GM21390 (cell line): Measurements from ENCODE around the gene SYT1.
"Not testable (repeated sequence)": the region's sequence is repeated elsewhere in the genome, so short reads cannot be mapped to it uniquely, and the experiment has no call there.

Experiments used
- ATAC-seq: cut with Tn5 transposase; IDR thresholded peaks from one replicate; pipeline ENCODE4 v1.9.1; 2021; ENCODE audit not compliant: unreplicated experiment

The SYT1 gene

GRCh38 chr12:78864403-78864869, at the start of gene SYT1:
Gene SYT1 (plus strand): TSS chr12:78864774.
- peak; percentile 27 for ATAC-seq

- ATAC-seq = no peak
Measured at GRCh38 chr12:78818487-78818886, 46.1 kb upstream of the SYT1 start.

GRCh38 chr12:78820946-78821345, 43.6 kb upstream of the SYT1 start:
- ATAC-seq = no peak

GRCh38 chr12:78824918-78825317, 39.7 kb upstream of the SYT1 start:
- ATAC-seq = no peak

GRCh38 chr12:78829690-78830089, 34.9 kb upstream of the SYT1 start:
- no peak for ATAC-seq

DNA sequence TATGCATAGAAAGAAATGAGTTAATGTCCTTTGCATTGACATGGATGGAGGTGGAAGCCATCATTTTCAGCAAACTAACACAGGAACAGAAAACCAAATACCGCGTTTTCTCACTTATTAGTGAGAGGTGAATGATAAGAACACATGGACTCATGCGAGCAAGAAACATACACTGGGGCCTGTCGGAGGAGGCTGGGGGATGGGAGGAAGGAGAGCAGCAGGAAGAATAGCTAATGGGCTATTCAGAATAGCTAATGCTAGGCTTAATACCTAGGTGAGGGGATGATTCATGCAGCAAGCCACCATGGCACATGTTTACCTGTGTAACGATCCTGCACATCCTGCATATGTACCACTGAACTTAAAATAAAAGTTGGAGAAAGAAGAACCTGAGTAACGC, 29.1 kb upstream of the SYT1 start:
- ATAC-seq = no peak

DNA sequence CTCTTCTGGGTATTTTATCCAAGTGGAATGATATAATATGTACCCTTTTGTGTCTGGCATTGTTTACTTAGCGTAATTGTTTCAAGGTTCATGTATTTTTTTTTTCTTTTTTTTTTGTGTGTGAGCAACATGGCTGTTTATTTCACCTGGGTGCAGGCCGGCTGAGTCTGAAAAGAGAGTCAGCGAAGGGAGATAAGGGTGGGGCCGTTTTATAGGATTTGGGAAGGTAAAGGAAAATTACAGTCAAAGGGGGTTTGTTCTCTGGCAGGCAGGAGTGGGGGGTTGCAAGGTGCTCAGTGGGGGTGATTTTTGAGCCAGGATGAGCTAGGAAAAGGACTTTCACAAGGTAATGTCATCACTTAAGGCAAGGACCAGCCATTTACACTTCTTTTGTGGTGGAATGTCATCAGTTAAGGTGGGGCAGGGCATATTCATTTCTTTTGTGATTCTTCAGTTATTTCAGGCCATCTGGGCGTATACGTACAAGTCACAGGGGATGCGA, 24.0 kb upstream of the SYT1 start:
- not testable (repeated sequence) for ATAC-seq

DNA sequence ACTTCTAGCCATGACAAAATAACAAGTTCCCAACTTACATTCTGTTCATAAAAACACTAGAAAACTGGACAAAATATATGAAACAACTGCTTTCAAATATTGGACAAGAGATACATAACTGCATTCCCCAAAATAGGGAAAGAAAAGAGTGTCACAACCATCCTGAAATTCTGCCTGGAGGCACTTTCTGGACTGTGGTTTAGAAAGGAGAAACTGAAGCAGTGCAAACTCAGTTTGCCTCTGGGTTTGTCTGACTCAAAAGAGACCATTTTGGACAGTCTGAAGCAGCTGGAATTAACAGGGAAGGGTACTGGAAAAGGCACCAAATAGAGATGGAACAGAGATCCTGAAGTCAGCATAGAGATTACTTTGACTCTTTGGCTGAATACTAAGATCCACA, 11.3 kb upstream of the SYT1 start:
- ATAC-seq = no peak

DNA sequence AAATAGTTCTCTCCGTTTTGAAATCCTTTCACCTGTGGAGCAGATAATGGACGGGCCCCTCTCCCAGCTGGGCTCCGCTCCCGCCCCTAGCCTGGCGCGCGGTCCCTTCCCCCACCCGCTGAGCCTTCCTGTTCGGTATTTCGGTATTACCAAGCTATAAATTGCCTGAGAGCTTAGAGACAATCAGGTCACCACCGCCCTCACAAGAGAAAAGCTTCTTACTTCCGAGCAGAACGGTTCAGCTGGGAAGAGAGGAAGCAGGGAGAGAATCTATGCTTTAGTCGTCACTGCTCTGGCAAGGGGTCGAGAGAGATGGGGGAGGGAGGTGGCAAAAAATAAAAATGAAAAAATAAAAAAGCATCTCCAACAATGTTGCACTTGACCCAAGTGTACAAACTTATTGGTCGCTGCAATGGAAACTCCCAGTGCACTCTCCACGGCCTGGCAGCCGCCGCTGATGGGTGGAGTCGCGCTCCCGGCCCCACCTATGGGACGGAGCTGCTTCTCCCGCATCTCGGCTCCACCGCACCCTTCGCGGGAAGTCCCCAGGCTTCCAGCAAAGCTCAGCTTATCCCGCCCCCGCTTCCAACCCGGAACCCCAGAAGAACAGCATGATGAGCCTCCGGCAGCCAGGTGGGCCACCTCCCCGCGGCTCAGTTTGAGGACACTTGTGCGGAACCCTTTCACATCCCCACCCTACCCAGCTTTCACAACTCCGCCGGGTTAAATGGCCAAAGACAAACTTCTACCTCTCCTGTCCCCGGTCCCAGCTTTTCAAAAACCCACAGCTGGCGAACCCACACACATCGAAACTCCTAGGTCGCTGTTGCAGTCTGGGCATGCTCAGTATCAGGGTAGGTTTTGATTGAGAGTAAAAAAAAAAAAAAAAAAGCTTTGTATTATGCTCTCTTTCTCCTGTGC, 832 bp upstream of the SYT1 start:
- peak; percentile 57 for ATAC-seq

DNA sequence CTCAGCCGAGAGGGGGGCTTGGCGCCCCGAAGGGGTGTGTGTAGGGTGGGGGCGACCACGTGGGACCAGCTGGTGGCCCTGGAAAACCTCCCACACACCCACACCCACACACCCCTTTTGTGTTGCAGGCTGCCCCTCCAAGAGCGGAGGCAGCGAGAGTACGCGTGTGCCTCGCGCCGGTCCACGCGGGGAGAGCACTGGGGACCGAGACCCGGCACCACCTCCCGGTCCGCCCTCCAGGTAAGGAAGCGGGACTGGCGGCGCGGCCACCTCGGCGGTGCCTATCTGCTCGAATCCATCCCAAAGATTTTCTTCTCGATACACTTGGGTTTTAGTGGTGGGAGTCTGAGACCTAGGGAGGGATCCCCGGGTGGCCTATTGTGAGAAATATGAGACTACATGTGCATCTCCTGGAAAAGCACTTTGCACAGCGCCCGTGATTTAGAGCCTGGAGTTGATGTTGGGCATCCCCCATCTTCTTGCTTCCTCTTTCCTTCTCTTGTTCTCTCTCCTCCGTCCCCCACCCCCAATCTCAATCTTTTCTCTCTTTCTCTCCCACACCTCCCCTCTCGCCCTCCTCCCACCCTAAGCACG, 393 bp downstream of the SYT1 start:
- peak; percentile 11 for ATAC-seq

- ATAC-seq = no peak
Measured at GRCh38 chr12:78865516-78865915, 942 bp downstream of the SYT1 start.

- ATAC-seq = no peak
Measured at GRCh38 chr12:78866518-78866917, 1.9 kb downstream of the SYT1 start.

GRCh38 chr12:78870539-78870938, 6.0 kb downstream of the SYT1 start:
- ATAC-seq = no peak

DNA sequence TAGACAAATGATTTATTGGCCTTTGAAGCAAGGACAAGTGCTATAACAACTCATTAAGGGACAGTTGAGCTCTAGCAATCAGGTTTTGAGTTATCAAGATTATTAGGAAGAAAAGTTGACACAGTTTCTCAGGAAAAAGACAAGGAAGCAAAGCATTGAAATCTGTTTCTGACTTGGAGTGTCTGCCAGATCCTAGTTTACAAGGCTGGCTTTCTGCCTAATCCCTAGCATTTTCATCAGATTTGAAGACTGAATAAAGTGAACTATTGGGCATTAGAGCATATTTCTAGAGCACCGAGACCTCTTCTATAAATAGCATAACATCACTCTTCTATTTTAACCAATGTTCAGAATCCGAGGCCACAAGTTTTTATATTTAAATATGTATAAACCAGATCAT, 7.0 kb downstream of the SYT1 start:
- ATAC-seq = no peak

DNA sequence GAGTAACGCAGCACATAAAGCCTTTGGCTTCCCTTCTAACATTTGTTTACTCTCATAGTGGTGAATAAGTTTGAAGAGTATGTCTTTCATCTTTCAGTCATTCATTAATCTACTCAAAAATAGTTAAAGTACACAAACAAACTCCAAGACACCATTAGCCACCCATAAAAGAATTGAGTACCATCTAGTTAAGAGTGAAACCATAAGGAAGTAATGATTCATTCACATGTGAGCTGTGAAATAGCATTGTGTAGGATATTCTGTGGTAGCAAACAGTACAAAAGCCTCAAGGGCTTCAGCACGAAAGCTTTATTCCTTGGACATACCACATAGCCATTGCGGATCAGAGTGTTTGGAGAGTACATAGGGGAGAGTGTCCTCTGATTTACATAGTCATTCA, 13.9 kb downstream of the SYT1 start:
- ATAC-seq = no peak

DNA sequence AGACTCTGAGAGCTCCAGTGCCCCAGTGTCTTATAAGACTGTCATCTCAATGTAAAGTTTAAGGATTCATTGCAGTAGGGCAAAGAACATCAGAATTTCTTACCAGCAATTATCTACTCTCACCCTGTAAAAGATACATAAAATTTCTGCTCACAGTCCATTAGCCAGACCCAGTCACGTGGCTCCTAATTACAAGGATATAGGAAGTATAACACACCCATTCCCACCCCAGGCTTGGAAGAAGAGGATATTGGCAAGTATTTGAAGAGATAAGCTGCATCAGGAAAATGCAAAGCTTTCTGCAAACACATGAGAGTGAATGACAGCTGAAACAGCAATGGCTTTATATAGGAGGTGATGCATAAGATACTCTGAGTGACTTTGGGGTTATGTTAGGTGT, 14.3 kb downstream of the SYT1 start:
- ATAC-seq = no peak

DNA sequence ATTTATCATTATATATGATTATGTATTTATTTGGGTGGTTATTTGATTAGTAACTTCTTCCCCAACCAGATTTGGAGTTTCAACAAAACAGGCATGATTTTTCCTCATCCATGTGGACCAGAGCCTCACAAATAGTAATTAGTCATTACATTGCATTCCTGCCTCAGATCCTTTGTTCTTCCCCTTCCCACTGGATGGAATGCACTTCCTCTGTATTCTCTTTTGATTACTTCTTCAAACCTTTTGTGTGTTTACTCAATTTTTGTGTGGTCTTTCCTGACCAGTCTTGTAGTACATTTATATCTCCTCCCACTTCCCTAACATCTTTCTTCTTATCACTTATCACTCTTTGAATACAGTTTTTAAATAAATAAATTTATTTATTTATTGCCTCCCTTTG, 15.5 kb downstream of the SYT1 start:
- ATAC-seq = no peak

- ATAC-seq = no peak
Measured at GRCh38 chr12:78881685-78882084, 17.1 kb downstream of the SYT1 start.

DNA sequence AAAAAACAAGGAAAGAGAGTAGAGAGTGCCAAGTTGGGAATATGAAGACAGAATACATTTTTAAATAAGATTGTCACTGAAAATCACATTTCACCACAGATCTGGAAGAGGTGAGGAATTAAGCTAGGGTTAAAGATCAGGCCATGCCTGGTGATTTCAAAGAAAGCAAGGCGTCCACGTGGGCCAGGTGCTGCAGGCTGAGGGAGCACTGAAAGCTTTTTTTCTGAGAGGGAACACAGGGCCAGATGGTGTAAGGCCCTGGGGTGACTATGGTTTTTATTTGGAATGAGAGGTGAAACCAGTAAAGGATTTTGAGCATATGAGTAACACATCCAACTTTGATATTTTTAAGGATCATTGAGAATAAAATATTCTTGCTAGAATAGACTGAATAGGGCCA, 20.9 kb downstream of the SYT1 start:
- no peak for ATAC-seq

GRCh38 chr12:78886719-78887407, 22.3 kb downstream of the SYT1 start:
- ATAC-seq = no peak

- ATAC-seq = no peak
Measured at GRCh38 chr12:78887444-78887843, 22.9 kb downstream of the SYT1 start.

DNA sequence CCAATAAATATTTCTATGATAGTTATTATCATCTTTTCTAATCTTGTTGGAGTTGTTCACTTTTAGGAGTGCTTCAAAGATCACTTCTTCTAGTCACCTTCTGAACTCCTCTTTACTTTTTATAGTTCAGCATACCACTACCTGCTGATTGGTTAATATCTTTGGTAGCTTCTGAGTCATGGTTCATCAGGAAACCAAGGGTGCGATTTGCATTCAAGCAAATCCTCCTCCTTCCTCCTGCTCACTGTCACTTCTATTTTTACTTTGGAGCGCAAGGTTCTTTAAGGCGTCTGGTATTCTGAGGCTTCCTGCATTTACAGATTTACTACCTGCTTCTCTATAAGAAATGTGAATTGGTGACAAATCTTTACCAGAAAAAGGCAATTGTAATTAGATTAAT, 24.0 kb downstream of the SYT1 start:
- peak; percentile 93 for ATAC-seq
